ENCODE measurements around the gene GALNT10. TPM values are rescaled to one million over a fixed set of nuclear protein-coding genes. Genes with fewer than 3 reads are reported as not detected.

The GALNT10 gene
- total RNA-seq, 1 donor from 2014 or later, result 29.0 TPM

DNA sequence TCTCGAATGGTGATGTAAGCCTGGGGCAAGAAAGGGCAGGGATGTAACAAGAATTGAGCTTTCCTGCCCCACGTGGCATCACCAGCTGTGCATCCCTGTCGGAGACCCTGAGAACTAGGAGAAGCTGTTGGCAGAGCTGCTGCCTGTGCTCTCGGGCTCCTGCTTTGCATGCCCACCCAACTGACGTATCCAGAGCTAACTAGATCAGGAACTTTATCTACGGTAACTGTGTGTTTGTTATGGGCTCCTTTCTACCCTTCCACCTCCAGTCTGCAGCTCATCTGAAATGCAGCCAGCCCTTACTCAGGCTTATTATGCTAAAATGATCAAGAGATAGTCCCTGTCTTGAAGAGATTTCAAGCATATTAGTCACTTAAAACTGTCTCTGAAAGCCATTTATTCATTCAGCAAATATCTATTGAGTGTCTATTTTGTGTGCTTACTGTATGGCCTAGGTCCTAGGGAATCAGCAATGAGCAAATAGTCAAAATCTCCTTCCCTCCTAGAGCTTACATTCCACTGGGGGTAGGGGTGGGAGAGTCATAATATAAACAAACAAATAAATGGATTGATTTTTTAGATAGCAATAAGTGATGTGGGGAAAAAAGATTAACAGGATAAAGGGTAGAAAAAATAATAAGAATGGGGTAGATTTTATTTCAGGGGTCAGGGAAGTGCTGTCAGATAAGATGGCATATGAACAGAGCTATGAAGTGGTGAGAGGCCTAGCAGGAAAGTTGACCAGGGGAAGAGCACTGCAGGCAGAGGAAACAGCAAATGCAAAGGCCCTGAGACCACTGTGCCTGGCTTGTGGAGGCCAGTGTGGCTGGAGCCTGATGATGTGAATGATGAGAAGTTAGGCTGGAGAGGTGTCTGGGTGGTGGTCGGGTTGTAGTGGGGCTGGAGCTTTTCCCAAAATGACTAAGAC lies 118.2 kb downstream of the GALNT10 start:
- ATAC-seq, result no peak
- intact Hi-C loops (cut with DNase I), result loop anchor here (2.0 kb wide), 1 partner anchor 28 kb away; no protein-coding TSS in a partner anchor
- DNase-seq (ENCODE audit: low spot score), result no peak

DNA sequence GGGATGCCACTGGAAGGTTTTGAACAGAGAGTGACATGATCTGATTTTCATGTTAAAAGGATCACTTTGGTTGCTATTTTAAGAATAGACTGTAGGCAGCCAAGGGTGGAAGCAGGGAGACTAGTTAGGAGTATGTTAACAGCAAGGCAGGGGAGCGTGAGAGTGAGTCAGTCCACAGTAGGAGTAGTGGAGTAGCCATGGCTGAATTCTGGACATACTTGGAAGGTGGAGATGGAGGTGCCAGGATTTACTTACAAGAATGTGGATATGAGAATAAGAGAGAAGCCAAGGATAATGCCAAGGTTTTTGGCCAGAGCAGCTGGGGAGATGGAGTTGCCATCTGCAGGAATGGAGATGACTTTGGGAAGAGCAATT lies 118.8 kb downstream of the GALNT10 start:
- ATAC-seq, result no peak

DNA sequence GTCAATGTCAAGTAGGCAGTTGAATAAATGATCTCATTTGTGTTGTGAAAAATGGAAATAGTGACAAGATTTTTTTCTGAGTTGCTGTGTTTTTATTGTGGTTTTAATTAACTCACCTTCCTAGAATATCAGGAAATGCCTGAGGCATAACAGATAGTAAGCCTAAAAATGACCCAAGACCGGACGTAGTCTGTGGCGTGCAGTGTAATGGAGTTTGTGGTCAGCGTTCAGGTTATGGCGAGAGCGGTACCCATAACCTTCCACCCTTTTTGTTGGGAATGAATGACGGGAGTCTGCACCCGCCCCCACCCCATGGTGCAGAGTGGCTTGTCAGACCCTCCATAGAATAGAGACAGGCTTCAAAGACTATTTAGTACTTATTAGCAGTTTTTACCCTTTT lies 119.3 kb downstream of the GALNT10 start:
- no peak for ATAC-seq
- intact Hi-C loops (cut with DNase I), result loop anchor here (2.0 kb wide), 1 partner anchor 27 kb away; no protein-coding TSS in a partner anchor

More for the DNA sequence above, 118.8 kb downstream of the GALNT10 start:
- DNase-seq (ENCODE audit: low spot score), result no peak
- intact Hi-C loops (cut with DNase I), result loop anchor here (2.0 kb wide), 1 partner anchor 27 kb away; no protein-coding TSS in a partner anchor

DNA sequence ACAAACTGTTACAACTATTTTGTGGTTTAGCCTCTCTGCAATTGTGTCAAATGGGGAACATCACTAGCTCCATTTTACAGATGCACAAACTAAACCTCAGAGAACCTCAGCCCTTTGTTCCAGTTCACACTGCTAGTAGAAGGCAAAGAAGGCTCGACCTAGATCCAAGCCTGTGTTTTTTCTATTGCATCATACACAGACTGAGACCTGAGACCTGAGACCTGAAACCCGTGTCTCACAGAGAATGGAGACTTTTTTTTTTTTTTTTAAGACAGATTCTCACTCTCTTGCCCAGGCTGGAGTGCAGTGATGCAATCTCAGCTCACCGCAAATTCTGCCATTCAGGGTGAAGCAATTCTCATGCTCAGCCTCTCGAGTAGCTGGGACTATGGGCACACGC lies 120.8 kb downstream of the GALNT10 start:
- ATAC-seq (no peak), DNase-seq (ENCODE audit: low spot score) (no peak)
- intact Hi-C loops (cut with DNase I), result no loop called here

More for the DNA sequence above, 119.3 kb downstream of the GALNT10 start:
- DNase-seq (ENCODE audit: low spot score), result no peak

DNA sequence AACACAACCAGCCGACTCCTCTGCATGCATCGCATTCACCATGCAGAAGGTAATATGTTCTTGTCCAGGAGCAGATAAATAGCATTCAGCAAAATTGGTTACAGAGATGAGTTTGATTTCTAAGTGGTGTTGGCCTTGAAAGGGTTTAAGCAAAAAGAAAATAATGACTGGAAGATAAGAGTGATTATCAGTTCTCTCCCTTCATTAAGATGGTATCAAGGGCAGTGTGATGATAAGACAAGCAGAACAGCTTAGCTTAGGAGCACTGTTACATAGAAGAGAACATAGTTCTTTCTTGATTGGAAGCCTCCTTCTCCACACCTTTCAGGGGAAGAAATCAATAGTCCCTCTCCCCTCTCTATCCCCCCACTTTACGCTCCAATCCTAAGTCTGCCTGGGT lies 121.5 kb downstream of the GALNT10 start:
- intact Hi-C loops (cut with DNase I), result no loop called here
- DNase-seq (ENCODE audit: low spot score) (no peak), ATAC-seq (no peak)

DNA sequence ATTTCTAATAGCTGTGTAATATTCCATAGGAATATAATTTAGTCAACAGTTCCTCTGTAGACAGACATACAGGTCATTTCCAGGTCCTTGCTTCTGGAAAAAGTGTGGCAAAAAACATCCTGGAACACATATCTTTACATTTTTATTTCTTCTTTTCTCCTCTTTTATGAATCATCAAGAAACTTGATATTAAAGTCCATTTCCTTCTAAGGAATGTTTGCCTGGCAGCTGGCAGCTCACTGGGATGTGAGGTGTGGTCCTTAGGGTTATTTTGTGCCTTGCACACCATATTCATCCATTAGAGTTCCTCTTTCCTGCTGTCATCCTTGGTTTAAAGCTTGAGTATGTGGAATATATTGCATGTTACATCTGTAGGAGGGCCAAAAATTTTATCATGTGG lies 122.0 kb downstream of the GALNT10 start:
- ATAC-seq, result no peak
- intact Hi-C loops (cut with DNase I), result no loop called here

DNA sequence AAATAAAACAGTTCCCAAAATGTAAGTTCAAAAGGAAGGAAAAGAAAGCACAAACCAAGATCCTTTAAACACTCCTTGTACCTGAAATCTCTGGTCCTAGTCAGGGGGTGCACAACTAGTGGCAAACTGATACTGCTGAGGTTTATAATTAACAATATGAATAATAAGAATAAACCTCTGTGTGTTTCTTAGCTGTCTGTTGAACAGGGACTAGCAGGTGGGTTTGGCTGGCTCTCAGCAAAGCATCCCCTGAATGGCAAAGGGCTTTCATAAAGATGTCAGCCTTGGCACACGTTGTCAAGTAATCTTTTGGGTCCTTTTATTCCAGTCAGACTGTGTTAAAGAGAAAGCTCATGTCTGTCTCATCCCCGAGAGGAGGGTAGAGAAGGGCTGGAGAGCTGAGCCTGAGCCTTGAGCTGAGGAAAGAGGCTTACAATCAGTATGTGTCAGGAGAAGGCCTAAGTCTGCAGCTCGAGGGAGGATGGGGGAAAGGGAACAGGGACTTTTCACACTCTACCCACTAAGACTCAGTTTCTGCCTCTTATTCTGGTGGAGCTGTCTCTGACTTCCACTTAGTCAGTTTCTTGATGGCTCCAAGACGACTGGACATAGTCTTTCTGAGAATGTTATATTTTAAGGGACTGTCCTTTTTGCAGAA lies 123.0 kb downstream of the GALNT10 start:
- DNase-seq (ENCODE audit: low spot score), result no peak
- ATAC-seq, result no peak
- intact Hi-C loops (cut with DNase I), result no loop called here

More for the DNA sequence above, 122.0 kb downstream of the GALNT10 start:
- no peak for DNase-seq (ENCODE audit: low spot score)

DNA sequence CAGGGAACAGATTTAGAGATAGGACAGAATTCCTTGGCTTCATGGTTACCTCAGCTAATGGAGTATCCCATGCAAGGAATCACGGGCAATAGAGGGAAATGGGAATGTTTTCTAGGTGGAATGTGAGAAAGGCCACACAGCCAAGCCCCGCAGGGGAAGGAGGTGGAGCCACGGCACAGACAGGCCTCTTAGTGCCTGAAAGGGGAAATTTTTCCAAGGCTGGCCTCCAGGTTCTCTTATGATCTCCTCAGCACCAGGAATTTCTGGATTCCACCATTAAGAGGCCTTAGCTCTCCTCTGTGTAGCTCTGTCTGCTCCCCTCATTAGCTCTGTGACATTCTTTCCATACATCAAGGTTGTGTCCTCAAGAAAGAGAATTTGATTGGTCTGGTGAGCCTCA lies 124.7 kb downstream of the GALNT10 start:
- ATAC-seq (no peak), DNase-seq (ENCODE audit: low spot score) (no peak)
- intact Hi-C loops (cut with DNase I), result no loop called here

DNA sequence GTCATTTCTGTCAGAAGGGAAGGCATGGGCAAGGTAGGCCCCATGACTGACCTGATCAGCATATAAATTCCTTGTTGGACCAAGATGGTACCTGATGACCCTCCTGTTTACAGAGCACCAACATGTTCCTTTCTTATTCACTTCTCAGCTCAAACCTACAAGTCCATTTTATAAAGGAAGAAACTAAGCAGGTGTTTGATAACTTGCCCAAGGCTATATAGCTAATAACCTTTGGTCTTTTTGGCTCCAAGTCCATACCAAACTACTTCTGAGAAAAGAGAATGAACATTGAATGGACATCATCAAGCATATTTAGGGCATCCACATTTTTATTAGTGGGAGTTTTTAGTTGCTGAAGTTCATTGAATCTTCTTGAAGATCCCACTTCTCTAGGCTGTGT lies 125.2 kb downstream of the GALNT10 start:
- intact Hi-C loops (cut with DNase I), result no loop called here
- DNase-seq (ENCODE audit: low spot score) (no peak), ATAC-seq (no peak)

DNA sequence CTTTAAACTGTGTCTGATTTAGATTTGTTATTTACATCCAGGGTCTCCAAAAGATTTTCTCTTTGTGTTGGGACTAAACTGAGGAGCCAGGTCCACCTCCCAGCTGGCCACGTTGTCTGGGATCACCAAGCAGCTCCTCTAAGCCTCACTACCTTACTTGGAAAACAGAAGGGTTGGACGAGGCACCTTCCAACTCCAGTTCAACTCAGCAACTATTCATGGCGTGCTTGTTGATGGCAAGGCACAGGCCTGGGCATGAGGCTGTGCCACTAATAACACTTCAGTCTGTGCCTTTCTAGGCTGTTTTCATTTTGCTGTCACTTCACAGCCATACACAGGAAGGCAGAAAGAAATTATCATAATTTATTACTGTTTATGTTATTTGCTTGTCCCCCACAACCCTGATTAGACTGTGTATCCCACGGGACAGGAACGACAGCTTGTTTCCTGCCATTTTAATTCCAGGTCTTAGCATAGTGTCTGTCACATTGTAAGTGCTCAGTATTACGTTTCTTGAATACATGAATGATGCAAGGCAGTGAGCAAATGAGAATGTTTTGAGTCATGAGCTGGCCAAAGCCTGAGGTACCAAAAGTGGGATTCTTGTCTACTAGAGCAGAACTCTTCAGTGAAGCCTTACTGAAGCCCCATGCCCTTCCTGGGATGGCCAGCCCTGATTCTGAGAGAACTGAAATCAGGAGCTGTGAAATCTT lies 125.8 kb downstream of the GALNT10 start:
- ATAC-seq (no peak), DNase-seq (ENCODE audit: low spot score) (no peak)
- intact Hi-C loops (cut with DNase I), result no loop called here

DNA sequence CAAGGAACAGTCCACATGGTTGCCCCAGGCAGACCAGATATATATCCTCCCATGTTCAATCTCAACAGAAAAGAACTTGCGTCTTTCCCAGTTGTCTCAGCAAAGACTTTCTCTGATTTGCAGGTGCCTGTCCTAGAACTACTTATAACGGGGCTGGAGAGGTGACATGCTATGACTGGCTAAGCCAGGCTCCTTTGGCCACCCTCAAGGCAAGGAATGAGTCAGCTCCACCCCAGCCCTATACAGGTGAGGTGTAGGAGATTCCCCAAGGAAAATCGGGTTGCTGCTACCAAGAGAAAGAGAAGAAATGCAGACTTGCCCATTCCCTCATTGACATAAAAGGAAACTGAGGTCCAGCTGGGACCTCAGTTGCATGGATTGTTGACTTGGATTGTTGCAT lies 127.4 kb downstream of the GALNT10 start:
- no peak for DNase-seq (ENCODE audit: low spot score)
- intact Hi-C loops (cut with DNase I), result no loop called here
- ATAC-seq, result no peak

DNA sequence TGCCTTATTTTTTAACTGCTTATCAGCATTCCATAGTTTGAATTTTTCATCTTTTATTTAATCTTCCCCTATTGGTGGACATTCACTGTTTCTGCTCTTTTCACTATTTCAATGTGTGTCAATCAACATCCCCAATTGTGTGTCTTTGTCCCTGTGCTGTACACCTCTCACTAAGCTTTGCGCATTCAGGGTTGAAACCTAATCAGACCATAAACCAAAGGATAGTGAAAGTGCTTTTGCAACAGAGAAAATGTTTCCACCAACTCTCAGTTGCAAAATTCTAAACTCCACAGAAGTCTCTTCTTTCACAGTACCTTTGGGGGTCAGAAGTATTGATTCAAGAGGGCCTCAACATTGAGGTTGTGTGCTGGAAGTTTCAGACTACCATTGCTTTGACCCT lies 128.2 kb downstream of the GALNT10 start:
- DNase-seq (ENCODE audit: low spot score), result no peak
- intact Hi-C loops (cut with DNase I), result no loop called here
- no peak for ATAC-seq

DNA sequence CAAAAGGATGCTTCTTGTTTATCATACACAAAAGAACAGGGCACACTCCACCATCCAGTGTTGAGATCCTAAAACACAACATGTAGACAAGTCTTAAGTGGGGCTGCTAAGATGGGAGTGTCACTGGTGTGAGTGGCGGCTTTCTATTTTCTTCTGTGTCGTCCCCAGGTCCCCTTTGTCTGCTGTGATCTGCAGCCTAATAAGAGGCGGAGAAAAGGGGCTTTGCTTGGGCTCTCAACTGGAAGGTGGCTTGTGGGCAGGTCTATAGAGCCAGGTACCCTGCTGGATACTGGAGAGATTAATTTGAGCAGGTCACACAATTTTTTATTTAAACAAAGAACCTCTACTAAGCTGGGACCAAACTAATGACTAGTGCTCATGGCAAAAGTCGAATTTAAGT lies 129.2 kb downstream of the GALNT10 start:
- DNase-seq (ENCODE audit: low spot score) (no peak), ATAC-seq (no peak)
- intact Hi-C loops (cut with DNase I), result no loop called here

DNA sequence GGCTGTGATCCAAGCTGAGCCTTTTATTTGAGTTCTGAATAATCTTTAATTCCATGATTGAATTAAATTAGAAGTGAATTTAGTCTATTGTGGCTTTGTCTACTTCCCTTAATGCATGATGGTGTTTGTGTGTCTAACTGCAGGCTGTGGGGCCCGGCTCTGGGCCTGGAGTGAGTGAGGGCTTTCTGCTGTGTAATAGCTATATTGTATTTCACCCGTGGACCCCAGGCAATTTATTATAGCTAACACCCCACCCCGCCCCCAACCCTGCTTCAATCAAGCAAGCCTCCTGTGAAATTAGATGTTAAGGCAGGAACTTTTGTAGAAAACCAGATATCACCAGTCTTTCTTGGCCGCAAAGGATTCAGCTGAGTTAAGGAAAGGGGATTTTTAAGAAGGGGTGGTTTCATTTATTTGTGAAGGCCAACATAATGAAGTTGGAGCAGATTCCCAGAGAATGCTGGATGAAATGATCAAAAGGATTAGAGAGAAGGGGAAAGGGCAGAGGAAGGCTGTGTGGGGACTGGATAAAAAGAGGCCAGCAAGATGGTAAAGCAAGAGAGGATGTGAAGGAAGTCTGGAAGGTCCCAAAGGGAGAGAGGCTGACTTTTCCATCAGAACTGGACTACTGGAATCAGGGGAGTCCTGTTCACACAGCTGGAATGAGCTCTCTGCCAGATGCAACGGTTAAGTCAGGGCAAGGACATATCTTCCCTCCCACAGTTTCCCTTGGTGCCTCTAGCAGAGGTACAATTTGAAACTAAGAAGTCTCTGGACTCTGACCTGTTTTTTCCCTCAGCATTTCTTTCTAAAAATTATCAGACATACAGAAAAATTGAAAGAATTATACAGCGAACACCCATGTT lies 129.9 kb downstream of the GALNT10 start:
- DNase-seq (ENCODE audit: low spot score), result no peak
- ATAC-seq, result peak; percentile 97
- intact Hi-C loops (cut with DNase I), result no loop called here

DNA sequence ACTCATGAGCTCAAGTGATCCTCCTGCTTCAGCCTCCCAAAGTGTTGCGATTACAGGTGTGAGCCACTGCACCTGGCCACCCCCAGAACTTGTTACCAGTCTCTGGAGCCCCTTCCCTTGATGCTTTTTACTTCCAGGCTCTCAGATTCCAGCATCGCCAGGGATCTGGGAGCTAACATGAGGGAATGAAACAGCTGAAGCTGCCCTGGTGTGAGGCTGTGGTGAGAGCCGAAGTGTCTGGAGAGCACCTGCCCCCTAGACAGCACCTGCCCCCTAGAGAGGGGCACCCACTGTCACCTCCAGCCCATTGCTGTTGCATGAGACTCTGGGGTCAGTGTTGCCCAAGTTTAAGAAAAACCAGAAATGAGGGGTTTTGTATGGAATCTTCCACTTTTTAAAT lies 131.0 kb downstream of the GALNT10 start:
- ATAC-seq (no peak), DNase-seq (ENCODE audit: low spot score) (no peak)
- intact Hi-C loops (cut with DNase I), result no loop called here

DNA sequence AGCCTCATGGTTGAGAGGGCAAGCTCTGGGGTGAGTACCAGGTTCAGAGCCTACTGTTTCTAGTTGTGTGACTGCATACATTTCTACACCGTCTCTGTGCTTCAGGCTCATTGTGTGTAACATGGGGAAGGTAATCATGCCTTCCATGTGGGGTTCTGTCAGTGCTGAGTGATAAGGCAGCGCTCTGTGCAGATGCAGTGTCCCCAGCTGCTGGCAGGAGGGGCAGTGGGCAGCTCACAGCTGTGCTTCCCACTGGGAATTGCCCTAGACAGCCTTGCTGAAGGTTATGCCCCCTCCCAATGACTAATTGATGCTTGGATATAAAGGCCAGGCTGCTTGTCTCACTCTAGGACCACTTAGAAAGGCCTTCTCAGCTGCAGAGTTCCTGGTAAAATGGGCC lies 133.5 kb downstream of the GALNT10 start:
- DNase-seq (ENCODE audit: low spot score) (no peak), ATAC-seq (no peak)
- intact Hi-C loops (cut with DNase I), result no loop called here

DNA sequence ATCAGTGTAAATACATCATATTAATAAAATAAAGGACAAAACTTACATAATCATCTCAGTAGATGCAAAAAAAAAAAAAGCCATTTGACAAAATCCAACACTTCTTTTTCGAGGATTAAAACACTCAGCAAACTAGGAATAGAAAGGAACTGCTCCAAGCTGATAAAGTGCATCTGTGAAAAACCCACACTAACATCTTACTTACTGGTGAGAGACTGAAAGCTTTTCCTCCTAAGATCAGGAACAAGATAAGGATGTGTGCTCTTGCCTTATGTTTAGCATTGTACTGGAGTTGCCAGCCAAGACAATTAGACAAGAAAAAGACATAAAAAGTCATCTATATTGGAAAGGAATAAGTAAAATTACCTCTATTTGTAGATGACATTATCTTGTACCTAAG lies 135.0 kb downstream of the GALNT10 start:
- DNase-seq (ENCODE audit: low spot score) (no peak), ATAC-seq (no peak)
- intact Hi-C loops (cut with DNase I), result no loop called here

DNA sequence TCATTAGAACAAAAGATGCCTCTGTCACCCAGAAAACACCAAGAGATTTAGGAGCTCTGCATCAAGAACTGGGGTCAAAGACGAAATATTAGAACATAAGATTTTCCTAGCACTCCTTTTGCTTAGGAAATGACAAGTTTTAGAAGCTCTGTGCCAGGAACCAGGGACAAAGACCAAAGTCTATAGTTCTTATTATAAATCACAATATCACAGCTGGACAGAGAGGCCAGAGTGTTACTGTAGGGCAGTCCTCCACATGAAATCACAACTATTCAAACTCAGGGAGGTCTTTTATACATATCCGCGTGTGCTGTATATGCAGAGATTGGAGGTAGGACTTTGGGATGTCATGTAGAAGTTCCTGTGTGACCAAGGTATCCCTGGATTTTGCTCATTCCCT lies 138.5 kb downstream of the GALNT10 start:
- intact Hi-C loops (cut with DNase I), result no loop called here
- no peak for ATAC-seq
- no peak for DNase-seq (ENCODE audit: low spot score)

DNA sequence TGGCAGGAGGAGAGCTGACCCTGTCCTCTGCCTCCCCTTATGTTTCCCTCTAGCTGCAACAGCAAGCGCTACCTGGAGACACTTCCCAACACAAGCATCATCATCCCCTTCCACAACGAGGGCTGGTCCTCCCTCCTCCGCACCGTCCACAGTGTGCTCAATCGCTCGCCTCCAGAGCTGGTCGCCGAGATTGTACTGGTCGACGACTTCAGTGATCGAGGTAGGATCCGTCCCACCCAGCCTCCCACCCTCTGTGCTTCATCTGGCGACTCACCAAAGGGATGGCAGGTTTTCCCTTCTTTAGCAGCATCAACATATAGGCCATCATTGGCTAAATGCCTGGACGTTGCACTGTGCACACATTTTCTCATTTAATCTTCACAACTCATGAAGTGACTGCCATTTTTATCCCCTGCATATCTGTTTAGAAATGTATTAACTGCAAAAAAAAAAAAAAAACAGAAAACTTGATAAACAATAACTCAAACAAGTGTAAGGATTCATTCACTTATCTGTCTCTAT lies 139.0 kb downstream of the GALNT10 start:
- no peak for ATAC-seq
- intact Hi-C loops (cut with DNase I), result no loop called here
- no peak for DNase-seq (ENCODE audit: low spot score)
